Hepatocyte (in vitro differentiated cells): ENCODE measurements around the gene AHCYL2. TPM values are rescaled to one million over a fixed set of nuclear protein-coding genes. Genes with fewer than 3 reads are reported as not detected.
A peak's percentile ranks its signal among the peaks of the same experiment; 100 is the strongest.

Source experiments
- DNase-seq: peaks from one replicate; pipeline ENCODE4 v3.0.0-alpha.2; 2016; ENCODE audit warnings: low spot score
- H2AFZ ChIP-seq: fragments of 200-600 bp; sonication (generic); 2 replicates; pipeline ENCODE4 v1.6.0; 2016; ENCODE audit warnings: antibody characterized with exemption, mild to moderate bottlenecking
- H3K27ac ChIP-seq: fragments of 200-600 bp; sonication (generic); 2 replicates; pipeline ENCODE4 v1.5.1; 2016; ENCODE audit warnings: mild to moderate bottlenecking
- H3K27me3 ChIP-seq: fragments of 200-600 bp; sonication (generic); 2 replicates; pipeline ENCODE4 v1.6.1; 2016
- H3K36me3 ChIP-seq: fragments of 200-600 bp; sonication (generic); replicated peaks from 2 replicates; pipeline ENCODE4 v1.5.1; 2016; ENCODE audit warnings: low read depth; ENCODE audit not compliant: insufficient read depth
- H3K4me1 ChIP-seq: fragments of 200-600 bp; sonication (generic); 2 replicates; pipeline ENCODE4 v1.5.1; 2016; ENCODE audit warnings: mild to moderate bottlenecking, moderate library complexity; ENCODE audit not compliant: insufficient read depth
- H3K4me2 ChIP-seq: fragments of 200-600 bp; sonication (generic); 2 replicates; pipeline ENCODE4 v1.6.0; 2016
- H3K4me3 ChIP-seq: fragments of 200-600 bp; sonication (generic); 2 replicates; pipeline ENCODE4 v1.5.1; 2016; ENCODE audit warnings: mild to moderate bottlenecking
- H3K79me2 ChIP-seq: fragments of 200-600 bp; sonication (generic); 2 replicates; pipeline ENCODE4 v1.6.0; 2017; ENCODE audit warnings: mild to moderate bottlenecking
- H3K9me2 ChIP-seq: fragments of 200-600 bp; sonication (generic); replicated peaks from 2 replicates; pipeline ENCODE4 v1.6.0; 2017; ENCODE audit warnings: mild to moderate bottlenecking; ENCODE audit not compliant: insufficient read depth
- H3K9me3 ChIP-seq: fragments of 200-600 bp; sonication (generic); 2 replicates; pipeline ENCODE4 v1.5.1; 2016; ENCODE audit warnings: low read depth, mild to moderate bottlenecking
- H4K20me1 ChIP-seq: fragments of 200-600 bp; sonication (generic); 2 replicates; pipeline ENCODE4 v1.6.0; 2016; ENCODE audit warnings: mild to moderate bottlenecking; ENCODE audit not compliant: insufficient read depth, poor library complexity, severe bottlenecking
- CTCF ChIP-seq: fragments of 200-600 bp; sonication (generic); IDR thresholded peaks from 2 replicates; pipeline ENCODE4 v1.5.1; 2016; ENCODE audit warnings: antibody characterized with exemption, mild to moderate bottlenecking; ENCODE audit not compliant: poor library complexity
- EZH2 ChIP-seq: fragments of 200-600 bp; sonication (generic); IDR thresholded peaks from 2 replicates; pipeline ENCODE4 v1.6.1; 2016; ENCODE audit warnings: antibody characterized with exemption, mild to moderate bottlenecking, borderline replicate concordance
- EZH2phosphoT487 ChIP-seq: fragments of 200-600 bp; sonication (generic); IDR thresholded peaks from one replicate; pipeline ENCODE4 v1.6.1; 2018; ENCODE audit warnings: antibody characterized with exemption, mild to moderate bottlenecking, low read depth, moderate library complexity; ENCODE audit not compliant: unreplicated experiment, severe bottlenecking
- WGBS: methylation state at CpG from one replicate; pipeline ENCODE4 v1.1.6; 2016; ENCODE audit warnings: low lambda C conversion rate; ENCODE audit errors: missing lambda C conversion rate; 5-methylcytosine and 5-hydroxymethylcytosine counted together
- polyA plus RNA-seq: library from polyadenylated mRNA; unstranded; fragments of >200 nt; fragmentation: Nextera tagmentation; extraction: Ambion mirVana; gene quantifications from 2 replicates; pipeline ENCODE4 v1.2.1, GENCODE V29; 2016
- total RNA-seq: library from RNA; depleted of rRNA; stranded (reverse); fragments of >200 nt; gene quantifications from 2 replicates; pipeline ENCODE4 v1.2.3, GENCODE V29; 2014

AHCYL2 gene
- total and polyA plus RNA-seq, 2 experiments from 2014 or later, result 13.7 to 20.0 TPM

GRCh38 chr7:129362496-129362895 lies 137.7 kb downstream of the AHCYL2 start:
- Histone ChIP-seq H3K9me2 (no peaks in the 10 kb centered on the region), H3K36me3 (no peaks in the 10 kb centered on the region), H3K4me1 (peaks cover 3% of the 10 kb centered on the region), H3K27ac (peak overlapping the region; percentile 27), H3K4me2 (no peak overlapping the region), H4K20me1 (no peaks in the 10 kb centered on the region), H3K9me3 (no peaks in the 10 kb centered on the region), H3K4me3 (no peak overlapping the region), H3K79me2 (no peaks in the 10 kb centered on the region), H3K27me3 (no peaks in the 10 kb centered on the region), H2AFZ (no peak overlapping the region)
- TF ChIP-seq EZH2phosphoT487, result no peak
- no peak for TF ChIP-seq CTCF
- TF ChIP-seq EZH2, result no peak
- DNase-seq, result peak; percentile 7

GRCh38 chr7:129367349-129367699 lies 142.5 kb downstream of the AHCYL2 start:
- H3K4me2 ChIP-seq, result no peak overlapping the region
- peak overlapping the region; percentile 57 for H3K27ac ChIP-seq
- no peak for TF ChIP-seq CTCF
- no peak for TF ChIP-seq EZH2
- no peak for TF ChIP-seq EZH2phosphoT487
- H3K9me3 ChIP-seq, result no peaks in the 10 kb centered on the region
- H2AFZ ChIP-seq, result no peak overlapping the region
- H3K4me3 ChIP-seq, result no peak overlapping the region
- H3K27me3 ChIP-seq, result no peaks in the 10 kb centered on the region
- no peaks in the 10 kb centered on the region for H4K20me1 ChIP-seq
- H3K79me2 ChIP-seq, result peaks cover 2% of the 10 kb centered on the region
- H3K9me2 ChIP-seq, result no peaks in the 10 kb centered on the region
- H3K4me1 ChIP-seq, result no peaks in the 10 kb centered on the region
- DNase-seq, result no peak
- H3K36me3 ChIP-seq, result no peaks in the 10 kb centered on the region
- WGBS, result 78% methylated on average over 1 of the region's 1 CpG

GRCh38 chr7:129367700-129368388 lies 143.0 kb downstream of the AHCYL2 start:
- Histone ChIP-seq H4K20me1 (no peaks in the 10 kb centered on the region), H3K4me3 (no peak overlapping the region), H3K36me3 (no peaks in the 10 kb centered on the region), H3K9me2 (no peaks in the 10 kb centered on the region), H3K79me2 (peaks cover 2% of the 10 kb centered on the region), H3K4me1 (no peaks in the 10 kb centered on the region), H2AFZ (no peak overlapping the region), H3K27ac (peak overlapping the region; percentile 81), H3K27me3 (no peaks in the 10 kb centered on the region), H3K9me3 (no peaks in the 10 kb centered on the region), H3K4me2 (peak overlapping the region; percentile 66)
- TF ChIP-seq CTCF (peak; percentile 95), EZH2phosphoT487 (no peak), EZH2 (no peak)
- 11% methylated on average over 11 of the region's 11 CpGs for WGBS
- DNase-seq, result peak; percentile 91
